ENCODE results near the gene FHOD1. TPM values are rescaled to one million over a fixed set of nuclear protein-coding genes. Genes with fewer than 3 reads are reported as not detected.

The FHOD1 gene
- total and polyA plus RNA-seq, 2 of the 13 experiments (the other 11 are each of a cell fraction or from before 2014, with no cell fraction given), result 20.0 to 20.8 TPM

DNA sequence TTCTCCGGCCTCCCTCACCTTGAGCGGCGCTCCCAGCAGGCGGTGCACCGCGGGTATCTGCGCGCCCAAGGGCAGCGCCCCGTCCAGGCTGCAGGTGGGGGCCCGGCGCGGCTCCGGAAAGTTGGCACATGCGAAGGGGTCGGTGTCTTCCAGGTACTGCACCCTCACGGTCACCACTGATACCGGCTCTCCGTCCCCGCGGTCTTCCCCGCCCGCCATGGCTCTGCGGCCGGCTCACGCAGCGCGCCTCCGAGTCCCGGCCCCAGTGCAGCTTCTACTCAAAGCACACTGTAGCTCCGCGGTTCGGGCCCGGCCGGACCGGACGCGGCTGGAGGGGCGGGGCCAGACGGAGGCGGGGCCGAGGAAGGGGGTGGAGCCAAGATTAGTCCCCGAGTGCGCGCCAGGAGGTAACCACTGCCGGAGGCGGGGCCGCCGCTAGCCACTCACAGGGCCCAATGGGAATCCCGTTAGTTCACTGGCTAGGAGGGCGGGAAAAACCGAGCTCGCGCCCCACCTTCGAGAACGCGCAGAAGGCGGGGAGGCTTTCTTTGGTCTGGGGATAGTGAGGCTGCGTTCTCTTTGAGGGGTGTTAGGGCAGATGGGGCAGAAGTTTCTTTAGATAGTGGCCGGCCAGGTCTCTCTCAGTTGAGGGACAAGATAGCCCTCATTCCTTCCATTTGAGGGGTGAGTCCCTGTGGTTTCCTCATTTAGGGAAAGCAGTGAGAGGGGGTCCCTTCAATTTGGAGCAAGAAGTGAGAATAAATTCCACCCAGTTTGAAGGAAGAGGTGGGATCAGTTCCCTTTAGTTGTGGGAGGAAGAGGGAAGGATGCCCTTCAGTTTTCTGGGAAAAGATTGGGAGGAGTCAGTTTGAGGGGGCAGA is at the start of gene FHOD1 (continued):
- TF ChIP-seq ZIK1 (CRISPR knock-in tag; IDR thresholded peaks at IDR 0.05; ENCODE audit: borderline replicate concordance, low read depth), result no peak; the same call in 1 of the 2 replicates
- TF ChIP-seq PAF1 (CRISPR knock-in tag; IDR thresholded peaks at IDR 0.05), result no peak
- peak; percentile 88 for TF ChIP-seq ZNF687 (CRISPR knock-in tag; IDR thresholded peaks at IDR 0.05)
- TF ChIP-seq RBM22 (optimal IDR thresholded peaks at IDR 0.05; ENCODE audit: low read length), result no peak
- peak; percentile 87 for TF ChIP-seq ZC3H13 (CRISPR knock-in tag; IDR thresholded peaks at IDR 0.05)
- TF ChIP-seq ZBTB21 (CRISPR knock-in tag; IDR thresholded peaks at IDR 0.05), result no peak
- TF ChIP-seq, protein P1, sequence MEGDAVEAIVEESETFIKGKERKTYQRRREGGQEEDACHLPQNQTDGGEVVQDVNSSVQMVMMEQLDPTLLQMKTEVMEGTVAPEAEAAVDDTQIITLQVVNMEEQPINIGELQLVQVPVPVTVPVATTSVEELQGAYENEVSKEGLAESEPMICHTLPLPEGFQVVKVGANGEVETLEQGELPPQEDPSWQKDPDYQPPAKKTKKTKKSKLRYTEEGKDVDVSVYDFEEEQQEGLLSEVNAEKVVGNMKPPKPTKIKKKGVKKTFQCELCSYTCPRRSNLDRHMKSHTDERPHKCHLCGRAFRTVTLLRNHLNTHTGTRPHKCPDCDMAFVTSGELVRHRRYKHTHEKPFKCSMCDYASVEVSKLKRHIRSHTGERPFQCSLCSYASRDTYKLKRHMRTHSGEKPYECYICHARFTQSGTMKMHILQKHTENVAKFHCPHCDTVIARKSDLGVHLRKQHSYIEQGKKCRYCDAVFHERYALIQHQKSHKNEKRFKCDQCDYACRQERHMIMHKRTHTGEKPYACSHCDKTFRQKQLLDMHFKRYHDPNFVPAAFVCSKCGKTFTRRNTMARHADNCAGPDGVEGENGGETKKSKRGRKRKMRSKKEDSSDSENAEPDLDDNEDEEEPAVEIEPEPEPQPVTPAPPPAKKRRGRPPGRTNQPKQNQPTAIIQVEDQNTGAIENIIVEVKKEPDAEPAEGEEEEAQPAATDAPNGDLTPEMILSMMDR (CRISPR knock-in tag; IDR thresholded peaks at IDR 0.05), result no peak
- TF ChIP-seq ELF3 (CRISPR knock-in tag; IDR thresholded peaks at IDR 0.05), result no peak
- TF ChIP-seq MAF1 (CRISPR knock-in tag; IDR thresholded peaks at IDR 0.05; ENCODE audit: borderline replicate concordance), result no peak
- TF ChIP-seq PAX8 (CRISPR knock-in tag; IDR thresholded peaks at IDR 0.05; ENCODE audit: borderline replicate concordance), result no peak; the same call in 1 of the 2 replicates
- TF ChIP-seq SALL1 (CRISPR knock-in tag; IDR thresholded peaks at IDR 0.05), result peak; percentile 55; the same call in 1 of the 2 replicates
- peak; percentile 90 for TF ChIP-seq ZNF33A (CRISPR knock-in tag; IDR thresholded peaks at IDR 0.05; ENCODE audit: borderline replicate concordance)
- TF ChIP-seq MZF1 (CRISPR knock-in tag; IDR thresholded peaks at IDR 0.05; ENCODE audit: borderline replicate concordance), result no peak
- TF ChIP-seq, protein P2, sequence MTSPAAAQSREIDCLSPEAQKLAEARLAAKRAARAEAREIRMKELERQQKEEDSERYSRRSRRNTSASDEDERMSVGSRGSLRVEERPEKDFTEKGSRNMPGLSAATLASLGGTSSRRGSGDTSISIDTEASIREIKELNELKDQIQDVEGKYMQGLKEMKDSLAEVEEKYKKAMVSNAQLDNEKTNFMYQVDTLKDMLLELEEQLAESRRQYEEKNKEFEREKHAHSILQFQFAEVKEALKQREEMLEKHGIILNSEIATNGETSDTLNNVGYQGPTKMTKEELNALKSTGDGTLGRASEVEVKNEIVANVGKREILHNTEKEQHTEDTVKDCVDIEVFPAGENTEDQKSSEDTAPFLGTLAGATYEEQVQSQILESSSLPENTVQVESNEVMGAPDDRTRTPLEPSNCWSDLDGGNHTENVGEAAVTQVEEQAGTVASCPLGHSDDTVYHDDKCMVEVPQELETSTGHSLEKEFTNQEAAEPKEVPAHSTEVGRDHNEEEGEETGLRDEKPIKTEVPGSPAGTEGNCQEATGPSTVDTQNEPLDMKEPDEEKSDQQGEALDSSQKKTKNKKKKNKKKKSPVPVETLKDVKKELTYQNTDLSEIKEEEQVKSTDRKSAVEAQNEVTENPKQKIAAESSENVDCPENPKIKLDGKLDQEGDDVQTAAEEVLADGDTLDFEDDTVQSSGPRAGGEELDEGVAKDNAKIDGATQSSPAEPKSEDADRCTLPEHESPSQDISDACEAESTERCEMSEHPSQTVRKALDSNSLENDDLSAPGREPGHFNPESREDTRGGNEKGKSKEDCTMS (CRISPR knock-in tag; conservative IDR thresholded peaks at IDR 0.05), result no peak
- no peak for TF ChIP-seq CBX1 (IDR thresholded peaks at IDR 0.05; ENCODE audit: low read depth)
- peak; percentile 90 for TF ChIP-seq ZNF547 (CRISPR knock-in tag; IDR thresholded peaks at IDR 0.05)
- TF ChIP-seq FUBP1 (CRISPR knock-in tag; IDR thresholded peaks at IDR 0.05; ENCODE audit: borderline replicate concordance), result no peak
- TF ChIP-seq NONO (IDR thresholded peaks at IDR 0.05), result no peak
- TF ChIP-seq NONO (CRISPR knock-in tag; conservative IDR thresholded peaks at IDR 0.05), result no peak
